AG09319 (cell line): Measurements from ENCODE around the gene DUT.

Source experiments
- DNase-seq: peaks from one replicate; pipeline ENCODE4 v3.0.0-alpha.2; 2010; ENCODE audit warnings: low read depth; ENCODE audit errors: extremely low read depth
- CTCF ChIP-seq: IDR thresholded peaks from 2 replicates; pipeline ENCODE4 v1.5.1; 2011; ENCODE audit warnings: low read depth, mild to moderate bottlenecking, inconsistent platforms, low read length, moderate library complexity

DUT gene

GRCh38 chr15:48292458-48292857, 38.8 kb upstream of the DUT start:
- DNase-seq: no peak
- TF ChIP-seq CTCF: no peak

GRCh38 chr15:48297668-48298067, 33.6 kb upstream of the DUT start:
- TF ChIP-seq CTCF: no peak
- no peak for DNase-seq

GRCh38 chr15:48298914-48299313, 32.3 kb upstream of the DUT start:
- DNase-seq: no peak
- no peak for TF ChIP-seq CTCF

GRCh38 chr15:48300038-48300437, 31.2 kb upstream of the DUT start:
- TF ChIP-seq CTCF: no peak
- DNase-seq: no peak

GRCh38 chr15:48304398-48304797, 26.8 kb upstream of the DUT start:
- no peak for DNase-seq
- no peak for TF ChIP-seq CTCF

GRCh38 chr15:48306639-48307038, 24.6 kb upstream of the DUT start:
- TF ChIP-seq CTCF: no peak
- no peak for DNase-seq

GRCh38 chr15:48307586-48307985, 23.6 kb upstream of the DUT start:
- TF ChIP-seq CTCF: no peak
- no peak for DNase-seq

GRCh38 chr15:48309740-48310139, 21.5 kb upstream of the DUT start:
- no peak for DNase-seq
- no peak for TF ChIP-seq CTCF
